Measurements from ENCODE around the gene MKNK1. TPM values are rescaled to one million over a fixed set of nuclear protein-coding genes. Genes with fewer than 3 reads are reported as not detected.

The MKNK1 gene
- total RNA-seq, 2 experiments from 2014 or later = 27.1 to 29.6 TPM

DNA sequence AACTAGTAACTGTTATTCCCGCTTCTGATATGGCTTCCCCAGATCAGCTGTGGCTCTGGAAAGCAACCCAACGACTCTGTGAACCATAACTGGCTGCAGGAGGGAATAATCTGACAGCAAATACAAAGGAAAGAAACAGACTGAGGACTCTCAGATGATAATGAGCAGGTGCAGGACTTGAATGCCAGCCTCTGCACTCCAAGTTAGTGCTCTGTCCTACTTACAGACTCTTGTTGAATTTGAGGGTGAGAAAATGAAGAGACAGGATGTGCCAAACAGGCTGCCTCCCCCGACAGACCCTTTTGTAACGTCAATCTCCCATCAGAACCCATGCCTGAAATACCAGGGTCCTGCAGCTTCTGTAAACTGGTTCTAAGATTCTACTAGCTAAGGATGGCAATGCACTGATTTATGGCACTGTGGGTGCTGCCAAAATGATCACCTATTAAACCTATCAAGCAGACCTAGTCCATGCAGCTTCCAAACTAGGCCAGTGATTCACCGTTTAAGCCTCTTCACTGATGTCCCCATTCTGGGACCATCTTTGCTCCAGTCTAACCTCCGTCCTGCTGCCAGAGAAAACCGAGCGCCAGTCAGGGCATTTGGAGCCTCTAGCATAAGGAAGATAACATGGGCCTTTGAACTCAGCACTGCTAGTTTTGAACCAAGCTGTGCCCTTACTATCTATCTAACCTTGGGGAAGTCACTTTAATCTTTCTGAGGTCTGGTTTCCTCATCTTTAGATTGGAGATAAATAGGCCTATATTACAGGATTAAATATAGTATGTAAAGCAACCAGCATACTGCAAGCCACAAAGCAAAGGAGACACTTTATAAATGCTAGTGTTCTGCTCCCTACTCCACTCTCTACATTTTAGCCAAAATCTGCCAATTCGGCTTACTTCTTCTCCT, 4.8 kb downstream of the MKNK1 start:
- Histone ChIP-seq H3K4me3 (ENCODE audit: low read length) (no peak overlapping the region), H3K27ac (ENCODE audit: low read depth in 1 of 2, low read length in 2 of 2) (peak overlapping the region in 1 of 2 donors; percentile 44), H3K27me3 (ENCODE audit: control insufficient read depth in 1 of 2, insufficient read depth in 2 of 2, low read length in 2 of 2) (no peaks in the 10 kb centered on the region), H3K4me1 (ENCODE audit: insufficient read depth, low read length) (peaks cover 49% of the 10 kb centered on the region), H3K36me3 (ENCODE audit: insufficient read depth, low read length) (no peaks in the 10 kb centered on the region), H3K9me3 (ENCODE audit: control insufficient read depth in 1 of 2, insufficient read depth in 1 of 2, low read length in 2 of 2) (no peaks in the 10 kb centered on the region)
- H3K36me3 Mint-ChIP-seq (ENCODE audit: low read depth) = peaks cover 16% of the 10 kb centered on the region
- peaks cover 84% of the 10 kb centered on the region for H3K4me1 Mint-ChIP-seq (ENCODE audit: low read depth)
- no peak for ATAC-seq (ENCODE audit: poor library complexity)
- no peaks in the 10 kb centered on the region for H3K27me3 Mint-ChIP-seq
- intact Hi-C loops (cut with DNase I, micrococcal nuclease) = no loop called here
- no peak overlapping the region for H3K4me3 Mint-ChIP-seq
- ChIA-PET CTCF (interaction anchor here (1.2 kb wide), 1 partner anchor 9 kb away, joined by 3 read pairs; no protein-coding TSS in a partner anchor), POLR2A (interaction anchor here (1.4 kb wide), 1 partner anchor 17 kb away, joined by 5 read pairs; the partner anchor contains the start of gene MOB3C)
- peak overlapping the region; percentile 52 for H3K27ac Mint-ChIP-seq
- TF ChIP-seq CTCF (IDR thresholded peaks at IDR 0.05) = no peak
- no peaks in the 10 kb centered on the region for H3K9me3 Mint-ChIP-seq
- DNase-seq = no peak

DNA sequence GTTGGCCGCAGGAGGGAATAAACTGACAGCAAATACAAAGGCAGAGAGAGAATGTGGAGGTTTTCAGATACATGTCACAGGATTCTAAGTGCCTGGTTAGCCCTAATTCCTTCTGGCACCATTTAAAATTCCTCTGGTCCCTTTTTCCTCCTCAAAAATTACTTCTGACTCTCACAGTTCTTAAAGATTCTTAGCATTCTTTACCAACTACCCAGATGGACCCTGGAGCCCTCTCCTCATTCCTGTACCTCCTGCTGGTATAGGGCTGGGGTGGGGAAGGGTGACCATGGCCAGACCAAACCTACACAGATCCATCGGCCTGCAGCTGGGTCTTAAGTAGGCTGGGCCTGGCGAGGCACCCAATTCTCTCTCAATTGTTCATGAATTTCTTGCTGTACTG, 7.2 kb downstream of the MKNK1 start:
- Histone ChIP-seq H3K4me1 (ENCODE audit: insufficient read depth, low read length) (peaks cover 34% of the 10 kb centered on the region), H3K4me3 (ENCODE audit: low read length) (no peak overlapping the region), H3K9me3 (ENCODE audit: control insufficient read depth in 1 of 2, insufficient read depth in 1 of 2, low read length in 2 of 2) (no peaks in the 10 kb centered on the region), H3K36me3 (ENCODE audit: insufficient read depth, low read length) (peaks cover 20% of the 10 kb centered on the region), H3K27me3 (ENCODE audit: control insufficient read depth in 1 of 2, insufficient read depth in 2 of 2, low read length in 2 of 2) (no peaks in the 10 kb centered on the region), H3K27ac (ENCODE audit: low read depth in 1 of 2, low read length in 2 of 2) (no peak overlapping the region)
- H3K4me1 Mint-ChIP-seq (ENCODE audit: low read depth) = peaks cover 72% of the 10 kb centered on the region
- H3K27me3 Mint-ChIP-seq = no peaks in the 10 kb centered on the region
- H3K9me3 Mint-ChIP-seq = no peaks in the 10 kb centered on the region
- ChIA-PET CTCF (no interaction called here), POLR2A (no interaction called here)
- ATAC-seq (ENCODE audit: poor library complexity) (no peak), DNase-seq (no peak)
- intact Hi-C loops (cut with DNase I, micrococcal nuclease) = no loop called here
- peaks cover 31% of the 10 kb centered on the region for H3K36me3 Mint-ChIP-seq (ENCODE audit: low read depth)
- H3K27ac Mint-ChIP-seq = no peak overlapping the region
- TF ChIP-seq CTCF (IDR thresholded peaks at IDR 0.05) = no peak
- H3K4me3 Mint-ChIP-seq = no peak overlapping the region

GRCh38 chr1:46596036-46596435, 8.0 kb downstream of the MKNK1 start:
- Mint-ChIP-seq H3K4me3 (no peak overlapping the region), H3K27me3 (no peaks in the 10 kb centered on the region)
- intact Hi-C loops (cut with DNase I, micrococcal nuclease) = no loop called here

More at GRCh38 chr1:46596036-46596435, 8.0 kb downstream of the MKNK1 start:
- no peak for TF ChIP-seq CTCF (IDR thresholded peaks at IDR 0.05)
- ChIA-PET CTCF (no interaction called here), POLR2A (no interaction called here)
- Histone ChIP-seq H3K27me3 (ENCODE audit: control insufficient read depth in 1 of 2, insufficient read depth in 2 of 2, low read length in 2 of 2) (no peaks in the 10 kb centered on the region), H3K4me3 (ENCODE audit: low read length) (no peak overlapping the region), H3K27ac (ENCODE audit: low read depth in 1 of 2, low read length in 2 of 2) (no peak overlapping the region), H3K9me3 (ENCODE audit: control insufficient read depth in 1 of 2, insufficient read depth in 1 of 2, low read length in 2 of 2) (no peaks in the 10 kb centered on the region), H3K4me1 (ENCODE audit: insufficient read depth, low read length) (peaks cover 31% of the 10 kb centered on the region), H3K36me3 (ENCODE audit: insufficient read depth, low read length) (peaks cover 27% of the 10 kb centered on the region)
- Mint-ChIP-seq H3K27ac (no peak overlapping the region), H3K4me1 (ENCODE audit: low read depth) (peaks cover 64% of the 10 kb centered on the region), H3K9me3 (no peaks in the 10 kb centered on the region), H3K36me3 (ENCODE audit: low read depth) (peaks cover 39% of the 10 kb centered on the region)
- ATAC-seq (ENCODE audit: poor library complexity) (no peak), DNase-seq (no peak)

All from CD4-positive, alpha-beta T cell (primary cell).